ENCODE data around the gene TNFAIP6. TPM values are rescaled to one million over a fixed set of nuclear protein-coding genes. Genes with fewer than 3 reads are reported as not detected.

Gene TNFAIP6
- total and polyA plus RNA-seq, 10 of the 15 experiments (the other 5 are each of a cell fraction or from before 2014, with no cell fraction given), result 0.68 to 5.7 (median 1.3) TPM

DNA sequence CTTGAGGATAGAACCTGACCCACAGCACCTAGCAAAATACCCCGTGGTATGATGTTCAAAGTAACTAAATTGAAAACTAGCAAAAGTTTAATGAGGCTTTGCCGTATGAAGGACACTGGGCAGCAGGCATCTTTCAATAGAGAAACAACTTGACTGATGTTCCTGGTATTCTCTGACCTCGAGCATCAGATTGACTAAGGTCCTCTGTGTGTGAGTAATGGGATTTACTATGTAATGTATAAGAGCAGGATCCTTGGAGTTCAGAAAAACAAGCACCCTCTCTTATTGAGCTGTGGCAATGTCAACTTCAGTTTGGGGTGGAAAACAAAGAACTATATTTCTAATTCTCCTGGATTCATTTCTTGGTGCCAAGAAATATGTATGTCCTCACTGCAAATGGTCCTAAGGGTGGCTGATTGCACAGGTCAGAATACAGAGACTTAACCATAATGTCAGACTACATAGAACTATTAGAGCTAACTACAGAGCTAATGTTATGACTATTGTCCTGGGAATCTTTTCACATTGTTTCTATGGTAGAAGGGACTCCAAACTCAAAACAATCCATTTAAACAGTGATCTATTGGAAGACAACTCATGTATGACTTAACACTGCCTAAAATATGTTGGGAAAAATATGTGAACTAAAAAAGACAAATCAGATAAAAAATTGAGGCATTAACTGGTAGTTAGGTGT lies 4.4 kb downstream of the TNFAIP6 start:
- no TSS peak for BruUV-seq (replicated peaks)
- WGBS (ENCODE audit: insufficient coverage, insufficient replicate concordance, low lambda C conversion rate, missing lambda C conversion rate), result 44% methylated on average over 3 of the region's 3 CpGs
- Histone ChIP-seq H3K9ac (ENCODE audit: control insufficient read depth, insufficient read depth, low read length) (no peak overlapping the region), H4K20me1 (ENCODE audit: control insufficient read depth, insufficient read depth) (no peaks in the 10 kb centered on the region), H3K79me2 (ENCODE audit: control insufficient read depth, insufficient read depth, low read length) (no peaks in the 10 kb centered on the region), H3K27ac (ENCODE audit: control insufficient read depth, insufficient read depth) (no peak overlapping the region), H2AFZ (ENCODE audit: control insufficient read depth, low read depth, low read length) (no peak overlapping the region), H3K36me3 (ENCODE audit: control insufficient read depth in 2 of 2, insufficient read depth in 2 of 2, low read length in 1 of 2) (no peaks in the 10 kb centered on the region), H3K4me3 (no peak overlapping the region), H3K4me1 (ENCODE audit: control insufficient read depth, insufficient read depth, low read length) (no peaks in the 10 kb centered on the region), H3K4me2 (ENCODE audit: control insufficient read depth, insufficient read depth) (no peak overlapping the region), H3K9me3 (replicated peaks; ENCODE audit: control insufficient read depth, insufficient read depth, low read length) (no peaks in the 10 kb centered on the region), H3K27me3 (replicated peaks in 1 of 2; ENCODE audit: control insufficient read depth in 2 of 2, insufficient read depth in 2 of 2, low read length in 1 of 2) (no peaks in the 10 kb centered on the region)
- in situ Hi-C loops (cut with MboI), result no loop called here
- no peak for ATAC-seq
- intact Hi-C loops (cut with micrococcal nuclease; ENCODE audit: unreplicated experiment), result no loop called here
- TF ChIP-seq SRF (IDR thresholded peaks at IDR 0.05; ENCODE audit: low read depth in 2 of 2, low read length in 2 of 2) (no peak), CBX3 (IDR thresholded peaks at IDR 0.05; ENCODE audit: borderline replicate concordance, low read depth) (no peak), PAX8 (IDR thresholded peaks at IDR 0.05) (no peak), ETV6 (conservative IDR thresholded peaks at IDR 0.05 in 1 of 2, IDR thresholded peaks at IDR 0.05 in 1 of 2; ENCODE audit: borderline replicate concordance in 1 of 2, low read depth in 1 of 2) (no peak), BHLHE40 (IDR thresholded peaks at IDR 0.05; ENCODE audit: borderline replicate concordance in 1 of 2, low read depth in 2 of 2, low read length in 1 of 2) (no peak), RB1 (IDR thresholded peaks at IDR 0.05; ENCODE audit: borderline replicate concordance) (no peak), YBX1 (IDR thresholded peaks at IDR 0.05) (no peak), MYC (IDR thresholded peaks at IDR 0.05; ENCODE audit: insufficient read depth, insufficient read length, insufficient replicate concordance, low read length, severe bottlenecking) (no peak), SMAD5 (IDR thresholded peaks at IDR 0.05; ENCODE audit: low read depth) (no peak), RCOR1 (conservative IDR thresholded peaks at IDR 0.05; ENCODE audit: low read depth, low read length) (no peak), ZSCAN29 (IDR thresholded peaks at IDR 0.05) (no peak), MTA3 (IDR thresholded peaks at IDR 0.05; ENCODE audit: borderline replicate concordance, low read length) (no peak), KDM1A (IDR thresholded peaks at IDR 0.05; ENCODE audit: borderline replicate concordance) (no peak), DPF2 (IDR thresholded peaks at IDR 0.05) (no peak), PML (IDR thresholded peaks at IDR 0.05; ENCODE audit: low read length) (no peak), CREM (IDR thresholded peaks at IDR 0.05; ENCODE audit: low read depth) (no peak), RAD51 (IDR thresholded peaks at IDR 0.05) (no peak)
- TF ChIP-seq, protein P1, sequence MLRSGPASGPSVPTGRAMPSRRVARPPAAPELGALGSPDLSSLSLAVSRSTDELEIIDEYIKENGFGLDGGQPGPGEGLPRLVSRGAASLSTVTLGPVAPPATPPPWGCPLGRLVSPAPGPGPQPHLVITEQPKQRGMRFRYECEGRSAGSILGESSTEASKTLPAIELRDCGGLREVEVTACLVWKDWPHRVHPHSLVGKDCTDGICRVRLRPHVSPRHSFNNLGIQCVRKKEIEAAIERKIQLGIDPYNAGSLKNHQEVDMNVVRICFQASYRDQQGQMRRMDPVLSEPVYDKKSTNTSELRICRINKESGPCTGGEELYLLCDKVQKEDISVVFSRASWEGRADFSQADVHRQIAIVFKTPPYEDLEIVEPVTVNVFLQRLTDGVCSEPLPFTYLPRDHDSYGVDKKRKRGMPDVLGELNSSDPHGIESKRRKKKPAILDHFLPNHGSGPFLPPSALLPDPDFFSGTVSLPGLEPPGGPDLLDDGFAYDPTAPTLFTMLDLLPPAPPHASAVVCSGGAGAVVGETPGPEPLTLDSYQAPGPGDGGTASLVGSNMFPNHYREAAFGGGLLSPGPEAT (IDR thresholded peaks at IDR 0.05; ENCODE audit: low read depth), result no peak
- DNase-seq (ENCODE audit: low read depth, low spot score), result no peak
- SMC1A ChIA-PET (ENCODE audit: uncharacterized antibody, unreplicated experiment), result no interaction called here
- POLR2A ChIA-PET, result no interaction called here
- CTCF ChIA-PET, result interaction anchor here (1.0 to 1.5 kb wide), 3 partner anchors 16 to 123 kb away, joined by 3 to 4 read pairs (median 3); no protein-coding TSS in a partner anchor
- RAD21 ChIA-PET (ENCODE audit: unreplicated experiment), result no interaction called here
- peak; percentile 52 for FAIRE-seq

All from GM12878 (cell line).